ENCODE data around the gene C9orf57. TPM values are rescaled to one million over a fixed set of nuclear protein-coding genes. Genes with fewer than 3 reads are reported as not detected.

C9orf57 gene
- total and polyA plus RNA-seq, 8 donors = 0.10 TPM; not detected in 7

DNA sequence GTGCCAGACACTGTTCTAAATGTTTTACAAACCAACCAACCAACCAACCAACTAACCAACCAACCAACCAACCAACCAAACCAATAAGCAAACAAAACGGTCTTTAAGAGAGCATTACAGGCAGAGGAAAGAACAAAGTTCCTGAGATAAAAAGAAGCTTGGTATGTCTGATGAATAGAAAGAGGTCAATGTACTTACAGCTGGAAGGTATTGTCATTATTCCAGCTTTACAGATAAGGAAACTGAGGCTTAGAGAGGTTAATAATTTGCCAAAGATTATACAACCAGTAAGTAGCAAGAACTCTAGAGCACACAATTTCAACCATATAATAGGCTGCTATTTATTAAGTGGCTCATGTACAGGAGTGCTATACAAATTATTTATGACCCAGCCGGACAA, 29.6 kb downstream of the C9orf57 start:
- intact Hi-C loops (cut with DNase I) = no loop called here
- Histone ChIP-seq H3K27ac (no peak overlapping the region), H3K9me3 (no peaks in the 10 kb centered on the region), H3K4me3 (no peak overlapping the region), H3K27me3 (no peaks in the 10 kb centered on the region), H3K36me3 (no peaks in the 10 kb centered on the region), H3K4me1 (no peaks in the 10 kb centered on the region)
- no peak for TF ChIP-seq CTCF (IDR thresholded peaks at IDR 0.05)
- no peak for DNase-seq
- no peak for ATAC-seq

GRCh38 chr9:72029986-72030385, 30.4 kb downstream of the C9orf57 start:
- Histone ChIP-seq H3K27ac (no peak overlapping the region), H3K4me1 (no peaks in the 10 kb centered on the region), H3K9me3 (no peaks in the 10 kb centered on the region), H3K4me3 (no peak overlapping the region), H3K36me3 (no peaks in the 10 kb centered on the region), H3K27me3 (no peaks in the 10 kb centered on the region)
- ATAC-seq = no peak
- no peak for DNase-seq
- no peak for TF ChIP-seq CTCF (IDR thresholded peaks at IDR 0.05)
- intact Hi-C loops (cut with DNase I) = loop anchor here in 1 of 2 donors (10.0 kb wide), 1 partner anchor 215 kb away; no protein-coding TSS in a partner anchor

DNA sequence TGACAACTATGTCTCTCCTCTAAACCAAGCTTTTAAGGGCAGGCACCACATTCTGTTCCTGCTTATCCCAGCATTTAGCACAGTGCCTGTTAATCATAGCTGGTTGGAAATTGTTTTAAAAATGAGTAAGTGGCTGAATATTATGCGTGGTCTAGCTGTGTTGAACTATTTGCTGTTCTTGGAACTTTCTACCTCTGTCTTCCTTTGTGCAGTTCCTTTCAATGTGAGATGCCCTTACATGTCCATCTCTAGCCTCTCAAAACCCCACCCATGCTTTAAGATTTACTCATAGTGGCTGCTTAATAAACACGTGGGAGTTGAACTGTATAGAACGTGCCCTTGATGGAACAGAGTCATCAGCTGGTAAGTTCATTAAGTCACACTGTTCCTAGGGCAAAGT, 34.5 kb downstream of the C9orf57 start:
- ATAC-seq = peak; percentile 27
- H3K4me3 ChIP-seq = no peak overlapping the region
- H3K27ac ChIP-seq = no peak overlapping the region
- no peaks in the 10 kb centered on the region for H3K36me3 ChIP-seq
- H3K27me3 ChIP-seq = no peaks in the 10 kb centered on the region
- H3K9me3 ChIP-seq = no peaks in the 10 kb centered on the region
- no peaks in the 10 kb centered on the region for H3K4me1 ChIP-seq
- intact Hi-C loops (cut with DNase I) = loop anchor here in 1 of 2 donors (10.0 kb wide), 1 partner anchor 211 kb away; no protein-coding TSS in a partner anchor
- TF ChIP-seq CTCF (IDR thresholded peaks at IDR 0.05) = no peak
- no peak for DNase-seq

DNA sequence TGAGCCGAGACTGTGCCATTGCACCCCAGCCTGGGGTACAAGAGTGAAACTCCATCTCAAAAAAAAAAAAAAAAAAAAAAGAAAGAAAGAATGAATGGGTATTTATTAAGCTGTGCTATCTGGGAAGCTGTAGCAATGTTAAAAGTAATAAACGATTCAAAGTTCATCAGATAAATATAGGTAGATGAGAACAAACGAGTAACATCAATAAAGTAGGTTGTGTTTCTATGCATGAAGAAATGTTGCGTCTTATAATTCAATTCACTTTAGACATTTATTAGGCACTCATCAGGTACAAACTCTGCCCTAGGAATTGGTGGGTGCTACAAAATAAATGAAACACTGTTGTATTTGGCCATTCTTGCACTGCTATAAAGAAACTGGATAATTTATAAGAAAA, 36.8 kb downstream of the C9orf57 start:
- ATAC-seq (no peak), DNase-seq (no peak)
- H3K4me3 ChIP-seq = no peak overlapping the region
- no peaks in the 10 kb centered on the region for H3K36me3 ChIP-seq
- intact Hi-C loops (cut with DNase I) = loop anchor here in 1 of 2 donors (10.0 kb wide), 1 partner anchor 209 kb away; no protein-coding TSS in a partner anchor
- H3K4me1 ChIP-seq = no peaks in the 10 kb centered on the region
- no peak overlapping the region for H3K27ac ChIP-seq
- no peaks in the 10 kb centered on the region for H3K9me3 ChIP-seq
- no peaks in the 10 kb centered on the region for H3K27me3 ChIP-seq
- no peak for TF ChIP-seq CTCF (IDR thresholded peaks at IDR 0.05)

DNA sequence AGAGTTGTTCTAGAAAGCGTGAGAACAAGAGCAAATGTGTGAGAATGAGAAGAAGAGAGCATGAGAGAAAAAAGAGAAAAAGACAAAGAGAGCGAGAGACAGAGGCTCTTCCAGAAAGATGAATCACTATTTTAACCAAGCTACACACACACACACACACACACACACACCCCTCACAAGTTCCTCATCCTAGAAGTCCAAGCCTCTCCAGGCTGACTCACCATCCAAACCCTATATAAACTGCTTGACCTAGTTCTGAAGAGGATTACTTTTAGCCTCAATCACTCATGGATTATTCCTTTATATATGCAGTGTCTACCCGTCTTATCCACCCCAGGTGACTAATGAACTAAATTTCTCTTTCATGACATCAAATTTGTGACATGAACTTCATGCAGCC, 37.6 kb downstream of the C9orf57 start:
- no peaks in the 10 kb centered on the region for H3K27me3 ChIP-seq
- intact Hi-C loops (cut with DNase I) = loop anchor here in 1 of 2 donors (10.0 kb wide), 1 partner anchor 208 kb away; no protein-coding TSS in a partner anchor

More for the DNA sequence above, 37.6 kb downstream of the C9orf57 start:
- no peak overlapping the region for H3K4me3 ChIP-seq
- no peaks in the 10 kb centered on the region for H3K4me1 ChIP-seq
- H3K27ac ChIP-seq = no peak overlapping the region
- no peaks in the 10 kb centered on the region for H3K9me3 ChIP-seq
- ATAC-seq (peak; percentile 78), DNase-seq (no peak)
- no peaks in the 10 kb centered on the region for H3K36me3 ChIP-seq
- TF ChIP-seq CTCF (IDR thresholded peaks at IDR 0.05) = no peak

Measured in left lung (tissue), 10 donors.